ENCODE data around the gene ARL10.

The ARL10 gene

DNA sequence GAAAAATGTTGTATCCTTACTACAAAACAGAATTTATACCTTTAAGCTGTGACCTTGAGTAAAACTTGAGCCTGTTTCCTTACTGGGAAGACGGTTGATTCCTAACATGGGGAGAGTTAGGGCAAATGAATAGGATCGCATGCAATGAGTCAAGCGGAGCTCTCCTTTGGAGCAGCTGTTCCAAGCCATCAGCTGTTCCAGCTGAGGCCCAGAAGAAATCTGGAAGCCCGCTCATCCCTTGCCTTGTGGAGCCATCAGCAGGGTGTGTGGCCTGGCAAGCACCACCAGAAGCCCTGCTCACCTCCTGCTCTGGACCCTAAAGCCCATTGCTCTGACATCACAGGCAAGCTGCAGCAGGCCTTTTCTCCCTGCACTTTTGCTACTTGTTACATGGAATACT, 11.8 kb upstream of the ARL10 start:
- H3K9ac ChIP-seq (ENCODE audit: low read depth, low read length): no peak overlapping the region
- no peak for DNase-seq
- H3K4me2 ChIP-seq (ENCODE audit: insufficient read depth, low read length): no peak overlapping the region
- H3K4me1 ChIP-seq (ENCODE audit: insufficient read depth, low read length): no peaks in the 10 kb centered on the region
- H3K27me3 ChIP-seq (ENCODE audit: insufficient read depth, low read length, poor library complexity): no peaks in the 10 kb centered on the region
- H3K79me2 ChIP-seq (ENCODE audit: insufficient read depth, low read length): peaks cover 71% of the 10 kb centered on the region
- no peak overlapping the region for H3K4me3 ChIP-seq (ENCODE audit: low read depth in 1 of 2, low read length in 2 of 2)
- peaks cover 48% of the 10 kb centered on the region for H4K20me1 ChIP-seq (ENCODE audit: insufficient read depth, low read length)
- ATAC-seq (ENCODE audit: insufficient read depth, low read depth): no peak
- no peak overlapping the region for H2AFZ ChIP-seq (ENCODE audit: low read depth, low read length)
- H3K36me3 ChIP-seq (ENCODE audit: insufficient read depth, low read length): peaks cover 91% of the 10 kb centered on the region
- no peak for TF ChIP-seq EZH2 (IDR thresholded peaks at IDR 0.05; ENCODE audit: borderline replicate concordance, low read depth, low read length, severe bottlenecking)
- TF ChIP-seq, protein P1, sequence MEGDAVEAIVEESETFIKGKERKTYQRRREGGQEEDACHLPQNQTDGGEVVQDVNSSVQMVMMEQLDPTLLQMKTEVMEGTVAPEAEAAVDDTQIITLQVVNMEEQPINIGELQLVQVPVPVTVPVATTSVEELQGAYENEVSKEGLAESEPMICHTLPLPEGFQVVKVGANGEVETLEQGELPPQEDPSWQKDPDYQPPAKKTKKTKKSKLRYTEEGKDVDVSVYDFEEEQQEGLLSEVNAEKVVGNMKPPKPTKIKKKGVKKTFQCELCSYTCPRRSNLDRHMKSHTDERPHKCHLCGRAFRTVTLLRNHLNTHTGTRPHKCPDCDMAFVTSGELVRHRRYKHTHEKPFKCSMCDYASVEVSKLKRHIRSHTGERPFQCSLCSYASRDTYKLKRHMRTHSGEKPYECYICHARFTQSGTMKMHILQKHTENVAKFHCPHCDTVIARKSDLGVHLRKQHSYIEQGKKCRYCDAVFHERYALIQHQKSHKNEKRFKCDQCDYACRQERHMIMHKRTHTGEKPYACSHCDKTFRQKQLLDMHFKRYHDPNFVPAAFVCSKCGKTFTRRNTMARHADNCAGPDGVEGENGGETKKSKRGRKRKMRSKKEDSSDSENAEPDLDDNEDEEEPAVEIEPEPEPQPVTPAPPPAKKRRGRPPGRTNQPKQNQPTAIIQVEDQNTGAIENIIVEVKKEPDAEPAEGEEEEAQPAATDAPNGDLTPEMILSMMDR (IDR thresholded peaks at IDR 0.05; ENCODE audit: borderline replicate concordance, extremely low read depth, low read length, poor library complexity, severe bottlenecking): no peak
- H3K9me3 ChIP-seq (ENCODE audit: insufficient read depth, low read length, severe bottlenecking): no peaks in the 10 kb centered on the region
- no peak overlapping the region for H3K27ac ChIP-seq (ENCODE audit: low read length)

DNA sequence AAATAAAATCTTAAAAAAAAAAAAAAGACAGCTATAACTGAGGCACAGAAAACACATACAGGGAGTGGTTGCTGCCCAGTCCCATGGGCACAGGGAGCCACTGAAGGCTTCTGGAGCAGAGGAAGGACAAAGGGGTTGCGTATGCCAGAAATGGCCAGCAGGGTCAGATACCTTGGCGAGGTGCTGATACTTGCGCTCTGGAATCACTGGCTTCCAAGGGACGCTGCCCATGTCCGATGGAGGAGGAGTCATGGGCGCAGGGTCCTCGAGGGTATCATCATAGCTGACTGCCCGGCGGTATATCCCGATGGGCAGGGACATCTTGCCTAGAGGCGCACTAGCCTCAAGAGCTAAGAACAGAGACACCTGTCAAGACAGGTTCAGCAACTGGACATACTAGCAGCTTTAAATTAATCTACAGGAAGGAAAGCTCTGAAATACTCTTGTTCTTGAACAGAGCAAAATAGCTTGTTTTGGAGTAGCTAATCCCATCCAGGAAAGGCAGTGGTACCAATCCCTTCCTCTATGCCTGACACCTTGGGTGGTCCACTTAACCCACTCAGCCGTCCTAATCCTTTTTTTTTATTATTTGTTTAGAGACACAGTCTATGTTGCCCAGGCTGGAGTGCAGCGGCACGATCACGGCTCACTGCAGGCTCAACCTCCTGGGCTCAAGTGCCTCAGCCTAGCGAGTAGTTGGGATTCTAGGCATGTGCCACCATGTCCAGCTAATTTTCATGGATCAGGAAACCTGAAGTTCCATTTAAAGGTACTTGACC, 9.7 kb upstream of the ARL10 start:
- Histone ChIP-seq H3K9me3 (ENCODE audit: insufficient read depth, low read length, severe bottlenecking) (no peaks in the 10 kb centered on the region), H2AFZ (ENCODE audit: low read depth, low read length) (no peak overlapping the region), H3K79me2 (ENCODE audit: insufficient read depth, low read length) (peaks cover 82% of the 10 kb centered on the region), H3K4me1 (ENCODE audit: insufficient read depth, low read length) (peaks cover 13% of the 10 kb centered on the region), H3K27me3 (ENCODE audit: insufficient read depth, low read length, poor library complexity) (no peaks in the 10 kb centered on the region), H3K27ac (ENCODE audit: low read length) (no peak overlapping the region), H3K9ac (ENCODE audit: low read depth, low read length) (no peak overlapping the region), H4K20me1 (ENCODE audit: insufficient read depth, low read length) (peaks cover 45% of the 10 kb centered on the region), H3K4me3 (ENCODE audit: low read depth in 1 of 2, low read length in 2 of 2) (no peak overlapping the region), H3K36me3 (ENCODE audit: insufficient read depth, low read length) (peaks cover 77% of the 10 kb centered on the region), H3K4me2 (ENCODE audit: insufficient read depth, low read length) (no peak overlapping the region)
- ATAC-seq (ENCODE audit: insufficient read depth, low read depth): no peak
- TF ChIP-seq, protein P1 (IDR thresholded peaks at IDR 0.05; ENCODE audit: borderline replicate concordance, extremely low read depth, low read length, poor library complexity, severe bottlenecking): peak; percentile 11
- no peak for TF ChIP-seq EZH2 (IDR thresholded peaks at IDR 0.05; ENCODE audit: borderline replicate concordance, low read depth, low read length, severe bottlenecking)
- no peak for DNase-seq

DNA sequence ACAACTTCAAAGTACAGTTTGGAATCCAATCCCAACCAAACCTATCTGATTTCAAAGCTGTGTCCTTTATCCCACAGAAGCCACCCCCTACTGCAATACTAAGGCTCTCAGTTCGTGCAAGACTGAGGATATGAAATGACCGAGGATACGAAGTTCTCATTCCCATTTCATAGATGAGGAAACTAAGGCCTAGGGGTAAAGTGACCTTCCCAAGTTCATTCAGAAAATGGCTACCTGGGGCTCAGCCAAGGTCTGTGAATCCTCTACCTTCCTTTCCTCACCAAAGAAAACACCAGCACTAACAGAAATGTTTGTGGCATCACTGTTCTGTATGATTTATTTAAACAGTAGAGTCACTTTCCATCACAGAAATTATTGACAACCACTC, 9.1 kb upstream of the ARL10 start:
- Histone ChIP-seq H2AFZ (ENCODE audit: low read depth, low read length) (no peak overlapping the region), H3K36me3 (ENCODE audit: insufficient read depth, low read length) (peaks cover 77% of the 10 kb centered on the region), H3K4me2 (ENCODE audit: insufficient read depth, low read length) (no peak overlapping the region), H3K9ac (ENCODE audit: low read depth, low read length) (no peak overlapping the region), H3K79me2 (ENCODE audit: insufficient read depth, low read length) (peaks cover 86% of the 10 kb centered on the region), H3K4me3 (ENCODE audit: low read depth in 1 of 2, low read length in 2 of 2) (no peak overlapping the region), H4K20me1 (ENCODE audit: insufficient read depth, low read length) (peaks cover 46% of the 10 kb centered on the region), H3K27ac (ENCODE audit: low read length) (no peak overlapping the region), H3K9me3 (ENCODE audit: insufficient read depth, low read length, severe bottlenecking) (no peaks in the 10 kb centered on the region), H3K4me1 (ENCODE audit: insufficient read depth, low read length) (peaks cover 18% of the 10 kb centered on the region), H3K27me3 (ENCODE audit: insufficient read depth, low read length, poor library complexity) (no peaks in the 10 kb centered on the region)
- DNase-seq (no peak), ATAC-seq (ENCODE audit: insufficient read depth, low read depth) (no peak)
- TF ChIP-seq EZH2 (IDR thresholded peaks at IDR 0.05; ENCODE audit: borderline replicate concordance, low read depth, low read length, severe bottlenecking): no peak
- TF ChIP-seq, protein P1 (IDR thresholded peaks at IDR 0.05; ENCODE audit: borderline replicate concordance, extremely low read depth, low read length, poor library complexity, severe bottlenecking): no peak

All from DND-41 (cell line).